Loucy (cell line): Measurements from ENCODE around the gene HOXC13.

Experiments used
- H2AFZ ChIP-seq: fragments of 200-600 bp; sonication (generic); 2 replicates; pipeline ENCODE4 v1.6.0; 2016; ENCODE audit warnings: antibody characterized with exemption, mild to moderate bottlenecking, low read length, moderate library complexity
- H3F3A ChIP-seq: fragments of 200-600 bp; 2 replicates; pipeline ENCODE4 v1.6.0; 2016; ENCODE audit warnings: antibody characterized with exemption, low read depth, mild to moderate bottlenecking
- H3K27me3 ChIP-seq: fragments of 200-600 bp; sonication (generic); 2 replicates; pipeline ENCODE4 v1.6.1; 2014; ENCODE audit warnings: low read length, mild to moderate bottlenecking; ENCODE audit not compliant: insufficient read depth, poor library complexity, severe bottlenecking
- H3K36me3 ChIP-seq: fragments of 200-600 bp; sonication (generic); 2 replicates; pipeline ENCODE4 v1.6.1; 2016; ENCODE audit warnings: low read length; ENCODE audit not compliant: insufficient read depth
- H3K4me1 ChIP-seq: fragments of 200-600 bp; sonication (generic); 2 replicates; pipeline ENCODE4 v1.5.1; 2014; ENCODE audit warnings: low read length, mild to moderate bottlenecking; ENCODE audit not compliant: insufficient read depth, poor library complexity, severe bottlenecking
- H3K4me2 ChIP-seq: fragments of 200-600 bp; sonication (generic); 2 replicates; pipeline ENCODE4 v1.6.0; 2014; ENCODE audit warnings: antibody characterized with exemption, low read length, low read depth, mild to moderate bottlenecking; ENCODE audit not compliant: poor library complexity, severe bottlenecking
- H3K4me3 ChIP-seq: fragments of 200-600 bp; sonication (generic); 2 replicates; pipeline ENCODE4 v1.5.1; 2014; ENCODE audit warnings: low read length, mild to moderate bottlenecking, mixed read lengths; ENCODE audit not compliant: poor library complexity, severe bottlenecking
- H3K79me2 ChIP-seq: fragments of 200-600 bp; sonication (generic); 2 replicates; pipeline ENCODE4 v1.6.1; 2014; ENCODE audit warnings: low read length; ENCODE audit not compliant: insufficient read depth
- H3K9ac ChIP-seq: fragments of 200-600 bp; sonication (generic); 2 replicates; pipeline ENCODE4 v1.6.0; 2014; ENCODE audit warnings: mild to moderate bottlenecking, low read depth, low read length, moderate library complexity; ENCODE audit not compliant: poor library complexity, severe bottlenecking
- H3K9me2 ChIP-seq: fragments of 200-600 bp; sonication (generic); replicated peaks from 2 replicates; pipeline ENCODE4 v1.6.1; 2016; ENCODE audit warnings: low read depth, low read length, mixed read lengths
- H3K9me3 ChIP-seq: fragments of 200-600 bp; sonication (generic); 2 replicates; pipeline ENCODE4 v1.6.1; 2014; ENCODE audit warnings: mild to moderate bottlenecking, antibody characterized with exemption, low read length, low read depth; ENCODE audit not compliant: insufficient read depth
- H4K20me1 ChIP-seq: fragments of 200-600 bp; sonication (generic); 2 replicates; pipeline ENCODE4 v1.6.0; 2014; ENCODE audit warnings: antibody characterized with exemption, low read length, mild to moderate bottlenecking; ENCODE audit not compliant: insufficient read depth, poor library complexity, severe bottlenecking
- EZH2phosphoT487 ChIP-seq: fragments of 200-600 bp; IDR thresholded peaks from 2 replicates; pipeline ENCODE4 v1.6.1; 2018; ENCODE audit warnings: antibody characterized with exemption, mild to moderate bottlenecking, moderate library complexity, borderline replicate concordance
- TF ChIP-seq, protein P1 (sequence below): fragments of 200-600 bp; sonication (generic); conservative IDR thresholded peaks from 2 replicates; pipeline ENCODE4 v1.5.1; 2014; ENCODE audit warnings: mild to moderate bottlenecking, antibody characterized with exemption, low read length

The HOXC13 gene

DNA sequence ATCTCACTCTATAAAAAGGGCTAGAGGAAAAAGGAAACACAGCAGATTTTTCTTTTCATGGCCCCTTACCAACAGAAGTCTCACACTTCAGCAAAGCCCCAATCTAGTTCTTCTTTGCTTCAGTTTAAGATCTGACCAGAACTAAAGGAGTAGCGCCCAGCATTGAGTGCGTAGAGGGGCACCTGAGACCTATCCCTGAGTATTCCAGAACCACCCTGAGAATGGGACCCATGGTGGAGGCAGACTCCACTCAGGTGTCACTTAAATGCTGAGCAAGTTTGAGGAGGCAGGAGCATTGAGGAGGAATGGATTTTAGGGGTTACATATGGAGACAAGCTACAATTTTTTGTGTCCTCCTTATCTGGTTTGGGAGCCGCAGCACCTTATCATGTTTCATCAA, 32.5 kb downstream of the HOXC13 start:
- H4K20me1 ChIP-seq, result no peaks in the 10 kb centered on the region

DNA sequence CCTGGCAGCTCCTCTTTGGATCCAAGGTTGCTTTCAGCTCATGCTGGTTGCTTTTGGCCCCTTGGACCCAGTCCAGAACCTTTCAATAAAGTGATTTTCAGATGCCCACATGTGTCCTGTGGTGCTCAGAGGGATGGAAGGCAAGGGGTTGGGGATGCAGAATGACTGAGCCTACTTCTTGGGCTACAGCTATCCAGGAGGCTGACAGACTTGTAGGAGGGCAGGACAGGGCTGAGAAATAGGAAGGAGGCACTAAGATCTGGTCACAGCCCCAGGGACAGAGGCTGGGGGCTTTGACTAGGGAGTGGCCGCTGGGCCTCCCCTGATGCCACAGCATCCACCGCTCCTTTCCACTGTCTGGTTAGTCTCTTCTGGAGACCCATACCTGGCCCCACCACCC, 33.1 kb downstream of the HOXC13 start:
- no peak overlapping the region for H3K9ac ChIP-seq
- no peak for TF ChIP-seq EZH2phosphoT487
- TF ChIP-seq, protein P1, sequence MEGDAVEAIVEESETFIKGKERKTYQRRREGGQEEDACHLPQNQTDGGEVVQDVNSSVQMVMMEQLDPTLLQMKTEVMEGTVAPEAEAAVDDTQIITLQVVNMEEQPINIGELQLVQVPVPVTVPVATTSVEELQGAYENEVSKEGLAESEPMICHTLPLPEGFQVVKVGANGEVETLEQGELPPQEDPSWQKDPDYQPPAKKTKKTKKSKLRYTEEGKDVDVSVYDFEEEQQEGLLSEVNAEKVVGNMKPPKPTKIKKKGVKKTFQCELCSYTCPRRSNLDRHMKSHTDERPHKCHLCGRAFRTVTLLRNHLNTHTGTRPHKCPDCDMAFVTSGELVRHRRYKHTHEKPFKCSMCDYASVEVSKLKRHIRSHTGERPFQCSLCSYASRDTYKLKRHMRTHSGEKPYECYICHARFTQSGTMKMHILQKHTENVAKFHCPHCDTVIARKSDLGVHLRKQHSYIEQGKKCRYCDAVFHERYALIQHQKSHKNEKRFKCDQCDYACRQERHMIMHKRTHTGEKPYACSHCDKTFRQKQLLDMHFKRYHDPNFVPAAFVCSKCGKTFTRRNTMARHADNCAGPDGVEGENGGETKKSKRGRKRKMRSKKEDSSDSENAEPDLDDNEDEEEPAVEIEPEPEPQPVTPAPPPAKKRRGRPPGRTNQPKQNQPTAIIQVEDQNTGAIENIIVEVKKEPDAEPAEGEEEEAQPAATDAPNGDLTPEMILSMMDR, result no peak
- H3K4me1 ChIP-seq, result peaks cover 13% of the 10 kb centered on the region
- H4K20me1 ChIP-seq, result no peaks in the 10 kb centered on the region
- H3K9me3 ChIP-seq, result no peaks in the 10 kb centered on the region
- no peak overlapping the region for H3K4me2 ChIP-seq
- peaks cover 10% of the 10 kb centered on the region for H3K79me2 ChIP-seq
- no peaks in the 10 kb centered on the region for H3K36me3 ChIP-seq
- H3K27me3 ChIP-seq, result no peaks in the 10 kb centered on the region
- H3K4me3 ChIP-seq, result no peak overlapping the region
- H3F3A ChIP-seq, result no peaks in the 10 kb centered on the region
- H2AFZ ChIP-seq, result no peak overlapping the region
- no peaks in the 10 kb centered on the region for H3K9me2 ChIP-seq

More for the DNA sequence above, 32.5 kb downstream of the HOXC13 start:
- Histone ChIP-seq H3F3A (no peaks in the 10 kb centered on the region), H2AFZ (no peak overlapping the region), H3K27me3 (no peaks in the 10 kb centered on the region), H3K9me2 (no peaks in the 10 kb centered on the region), H3K79me2 (peaks cover 16% of the 10 kb centered on the region), H3K4me2 (no peak overlapping the region), H3K9ac (no peak overlapping the region), H3K9me3 (no peaks in the 10 kb centered on the region), H3K4me3 (no peak overlapping the region), H3K36me3 (no peaks in the 10 kb centered on the region), H3K4me1 (peaks cover 13% of the 10 kb centered on the region)
- TF ChIP-seq, protein P1, result no peak
- no peak for TF ChIP-seq EZH2phosphoT487

DNA sequence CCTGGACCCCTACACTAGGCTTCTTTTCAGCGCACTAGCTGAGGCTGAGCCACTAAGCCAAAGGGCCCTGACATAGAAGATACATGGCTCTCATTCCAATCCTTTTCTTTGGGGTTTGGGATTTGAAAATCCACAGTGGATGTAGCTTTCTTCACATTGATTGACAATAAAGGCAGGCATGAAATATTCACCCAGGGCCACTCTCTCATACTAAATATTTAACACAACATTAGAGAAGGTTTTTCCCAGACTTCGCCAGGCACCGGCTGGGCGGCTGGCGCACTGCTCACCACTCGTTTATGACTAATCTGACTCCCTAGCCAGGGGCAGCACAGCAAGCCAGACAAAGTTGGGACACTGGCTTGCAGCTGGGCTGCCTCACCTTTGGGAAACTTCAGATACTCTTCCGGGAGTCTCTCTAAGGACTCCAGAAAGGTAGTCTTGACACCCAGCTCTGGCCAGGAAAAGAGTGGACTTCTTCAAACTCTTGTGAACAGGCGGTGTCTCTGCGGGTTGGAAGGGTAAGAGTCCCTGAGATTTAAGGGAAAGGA, 33.6 kb downstream of the HOXC13 start:
- Histone ChIP-seq H3F3A (no peaks in the 10 kb centered on the region), H3K9me3 (no peaks in the 10 kb centered on the region), H3K9ac (no peak overlapping the region), H3K27me3 (no peaks in the 10 kb centered on the region), H3K4me2 (no peak overlapping the region), H3K36me3 (no peaks in the 10 kb centered on the region), H3K79me2 (peaks cover 5% of the 10 kb centered on the region), H3K4me3 (no peak overlapping the region), H3K9me2 (no peaks in the 10 kb centered on the region), H4K20me1 (no peaks in the 10 kb centered on the region), H3K4me1 (peaks cover 8% of the 10 kb centered on the region), H2AFZ (no peak overlapping the region)
- no peak for TF ChIP-seq EZH2phosphoT487
- TF ChIP-seq, protein P1, result no peak
